AG08395 (cell line): ENCODE data around the gene CDC20.
A peak's percentile ranks its signal among the peaks of the same experiment; 100 is the strongest.
"Not testable (repeated sequence)": the region's sequence is repeated elsewhere in the genome, so short reads cannot be mapped to it uniquely, and the experiment has no call there.

Experiments
- DNase-seq: peaks from one replicate; pipeline ENCODE4 v3.0.0; 2012; ENCODE audit warnings: mixed read lengths, low spot score

Gene CDC20

GRCh38 chr1:43358121-43358745, 548 bp upstream of the CDC20 start:
- peak; percentile 24 for DNase-seq

GRCh38 chr1:43359696-43360095, 915 bp downstream of the CDC20 start:
- no peak for DNase-seq

GRCh38 chr1:43360616-43361015, 1.8 kb downstream of the CDC20 start:
- DNase-seq: no peak

GRCh38 chr1:43363283-43363934, 4.6 kb downstream of the CDC20 start:
- no peak for DNase-seq

- DNase-seq: no peak
Measured at GRCh38 chr1:43363935-43364525, 5.2 kb downstream of the CDC20 start.

- no peak for DNase-seq
Measured at GRCh38 chr1:43365678-43366077, 6.9 kb downstream of the CDC20 start.

DNA sequence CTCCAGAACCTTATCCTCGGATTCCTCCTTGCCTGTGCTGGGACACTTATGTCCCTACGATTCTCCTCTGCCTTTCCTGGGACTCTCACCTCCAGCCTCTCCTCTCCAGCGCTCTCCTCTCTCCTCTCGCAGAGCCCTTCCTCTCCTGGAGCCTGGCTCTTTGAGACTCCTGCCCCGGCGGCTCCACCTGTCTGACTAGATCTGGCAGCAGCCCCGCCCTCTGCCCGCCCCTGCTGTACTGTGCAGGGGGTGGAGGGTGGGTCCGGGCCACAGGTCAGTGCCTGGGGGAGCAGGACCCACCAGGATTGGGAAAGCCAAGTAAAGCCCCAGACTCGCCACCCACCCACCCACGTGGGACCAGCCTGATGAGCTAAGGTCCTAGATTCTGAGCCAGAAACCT, 7.4 kb downstream of the CDC20 start:
- DNase-seq: no peak

DNA sequence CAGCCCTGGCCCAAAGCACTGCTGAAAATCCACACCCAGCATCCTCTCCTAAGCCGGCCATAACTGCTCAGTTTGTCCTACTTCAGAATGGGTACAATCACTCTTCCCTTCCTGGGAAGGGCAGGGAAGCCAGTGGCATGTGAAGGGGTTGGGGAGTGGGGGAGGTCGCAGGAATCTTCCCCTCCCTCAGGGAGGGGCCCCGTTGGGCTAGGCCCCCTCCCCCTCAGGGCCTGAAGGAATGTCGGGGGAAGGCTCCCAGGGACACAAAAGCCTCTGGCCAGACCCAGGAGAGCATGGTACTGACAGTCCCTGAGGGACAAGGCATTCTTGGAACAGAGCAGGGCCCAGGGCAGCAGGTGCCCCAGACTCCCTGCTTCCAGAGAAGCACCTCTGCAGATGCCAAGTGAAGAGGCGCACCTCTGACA, 7.8 kb downstream of the CDC20 start:
- no peak for DNase-seq

DNA sequence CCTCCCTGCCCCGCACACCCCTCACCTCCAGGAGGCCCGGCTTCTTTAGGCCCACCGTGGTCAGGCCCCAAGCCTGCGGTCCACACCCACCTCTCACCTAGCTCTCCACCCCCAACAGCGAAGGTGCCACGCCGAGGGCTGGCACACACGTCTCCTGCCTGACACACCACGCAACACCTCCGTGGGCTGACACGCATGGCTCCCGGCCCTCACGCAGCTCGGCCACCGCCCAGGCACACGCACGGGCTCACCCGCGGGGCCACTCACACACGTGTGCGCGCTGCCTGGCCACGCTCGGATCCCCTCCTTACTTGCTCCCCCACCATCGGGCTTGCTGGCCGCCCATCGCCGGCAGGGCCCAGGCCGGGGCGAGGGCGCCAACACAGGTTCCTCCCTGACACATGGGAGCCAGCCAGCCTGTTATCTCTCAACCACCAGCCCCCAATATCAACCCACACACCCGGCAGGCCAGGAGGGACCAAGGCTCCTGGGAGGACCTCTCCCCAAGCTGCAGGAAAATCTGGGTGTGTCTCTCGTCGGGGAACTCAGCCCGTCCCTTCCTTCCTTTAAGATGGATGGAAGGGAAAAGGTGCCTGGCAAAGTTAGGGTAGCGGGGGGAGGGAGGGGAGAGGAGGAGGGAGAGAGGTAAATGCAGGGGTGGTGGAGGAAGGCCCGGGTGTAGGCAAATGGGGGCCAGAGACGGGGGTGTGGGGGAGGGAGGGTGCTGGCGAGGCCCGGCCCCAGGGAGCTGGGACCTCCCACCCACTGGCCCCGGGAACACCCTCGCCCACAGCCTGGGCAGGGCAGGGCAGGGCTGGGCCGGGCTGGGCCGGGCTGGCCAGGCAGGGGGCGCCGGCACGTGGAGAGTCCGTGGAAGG, 8.5 kb downstream of the CDC20 start:
- peak; percentile 65 for DNase-seq

GRCh38 chr1:43367904-43368645, 9.3 kb downstream of the CDC20 start, which contains the start of gene ELOVL1:
Gene ELOVL1, minus strand, starts transcription at chr1:43368011. Its CDS starts 2,402 bp downstream, at chr1:43365609.
- peak; percentile 97 for DNase-seq

GRCh38 chr1:43368646-43369020, 9.9 kb downstream of the CDC20 start:
- no peak for DNase-seq

DNA sequence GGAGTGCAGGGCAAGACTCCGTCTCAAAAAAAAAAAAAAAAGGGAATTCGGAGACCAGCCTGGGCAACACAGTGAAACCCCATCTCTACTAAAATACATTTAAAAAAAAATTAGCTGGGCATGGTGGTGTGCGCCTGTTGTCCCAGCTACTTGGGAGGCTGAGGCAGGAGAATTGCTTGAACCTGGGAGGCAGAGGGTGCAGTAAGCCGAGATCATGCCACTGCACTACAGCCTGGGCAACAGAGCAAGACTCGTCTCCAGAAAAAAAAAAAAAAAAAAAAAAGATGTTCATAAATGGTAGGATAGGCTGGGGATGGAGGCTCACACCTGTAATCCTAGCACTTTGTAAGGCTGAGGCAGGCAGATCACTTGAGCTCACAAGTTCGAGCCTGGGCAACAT, 11.0 kb downstream of the CDC20 start:
- DNase-seq: not testable (repeated sequence)

DNA sequence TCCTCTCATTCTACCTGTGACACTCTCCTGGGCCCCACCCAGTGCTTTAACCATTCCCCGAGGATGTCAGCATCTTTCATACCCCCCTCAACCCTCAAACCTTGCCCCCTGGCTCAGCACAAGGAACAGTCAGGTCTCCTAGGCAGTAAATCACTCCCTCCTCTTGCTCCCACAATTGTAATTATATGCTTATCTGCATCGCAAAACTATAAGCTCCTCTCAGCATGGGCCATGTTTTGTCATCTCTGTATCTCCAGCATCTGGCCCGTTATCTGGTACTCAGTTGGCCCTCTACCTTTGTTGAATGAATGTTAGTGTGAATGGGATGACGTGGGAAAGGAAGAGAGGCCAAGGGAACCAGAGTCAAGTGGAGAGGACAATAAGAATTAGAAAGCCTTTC, 11.8 kb downstream of the CDC20 start:
- no peak for DNase-seq

- no peak for DNase-seq
Measured at GRCh38 chr1:43372172-43372571, 13.4 kb downstream of the CDC20 start.

DNA sequence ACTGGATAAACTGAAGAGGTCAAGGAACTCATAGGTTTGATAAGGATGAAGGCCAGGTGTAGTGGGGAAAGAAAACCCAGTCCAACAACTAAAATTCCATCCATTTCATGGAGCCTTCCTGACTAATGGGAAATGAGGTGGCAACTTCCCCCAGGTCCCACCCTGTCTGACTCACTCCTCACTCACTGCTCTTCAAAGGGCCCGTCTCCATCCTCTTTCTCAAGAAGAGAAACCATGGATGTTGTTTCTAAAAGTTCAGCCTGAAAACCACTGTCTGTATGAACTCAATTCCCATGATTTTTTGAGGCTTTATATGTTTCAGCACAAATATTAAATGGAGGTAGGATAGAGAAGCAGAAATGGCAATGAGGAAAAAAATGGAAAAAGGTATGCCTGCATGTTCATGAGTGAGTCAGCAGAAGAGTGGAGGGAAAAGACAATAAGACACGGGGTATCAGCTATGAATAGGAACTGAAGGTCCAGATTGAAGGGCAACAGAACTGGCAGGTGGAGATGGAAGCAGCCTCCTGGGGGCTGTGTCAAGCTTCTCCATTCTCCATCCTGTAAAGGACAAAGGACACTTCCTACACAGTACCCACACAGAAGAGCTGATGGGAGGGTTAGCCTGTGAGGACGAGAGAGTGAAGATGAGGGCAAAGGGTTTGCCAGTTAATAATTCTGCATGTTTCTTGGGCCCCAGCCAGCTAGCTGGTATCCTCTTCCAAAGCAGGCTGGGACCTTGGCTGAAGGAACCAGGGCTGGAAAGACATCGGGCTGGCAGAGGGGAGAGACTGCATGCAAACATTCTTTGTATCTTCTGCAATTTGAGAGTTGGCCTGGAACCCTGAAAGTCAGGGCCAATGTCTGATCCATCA, 14.5 kb downstream of the CDC20 start:
- DNase-seq: peak; percentile 82

GRCh38 chr1:43376723-43377235, 18.0 kb downstream of the CDC20 start:
- DNase-seq: no peak

DNA sequence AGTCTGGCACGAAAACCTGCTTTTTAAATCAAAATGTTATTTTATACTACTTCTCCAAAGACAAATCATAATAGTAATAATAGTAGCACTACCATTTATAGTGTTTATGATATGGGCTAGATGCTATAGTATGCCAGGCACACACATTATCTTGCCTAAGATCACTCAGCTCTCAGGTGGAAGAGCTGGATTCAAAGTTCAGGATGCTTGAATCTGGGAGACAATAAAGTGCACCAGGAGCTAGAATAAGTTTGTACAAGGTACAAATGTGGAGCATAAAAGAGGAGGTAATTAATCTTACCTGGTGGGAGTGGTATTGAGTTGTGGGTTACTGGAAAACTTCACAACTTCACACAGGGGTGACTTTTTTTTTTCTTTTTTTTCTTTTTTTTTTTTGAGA, 19.1 kb downstream of the CDC20 start:
- DNase-seq: no peak

DNA sequence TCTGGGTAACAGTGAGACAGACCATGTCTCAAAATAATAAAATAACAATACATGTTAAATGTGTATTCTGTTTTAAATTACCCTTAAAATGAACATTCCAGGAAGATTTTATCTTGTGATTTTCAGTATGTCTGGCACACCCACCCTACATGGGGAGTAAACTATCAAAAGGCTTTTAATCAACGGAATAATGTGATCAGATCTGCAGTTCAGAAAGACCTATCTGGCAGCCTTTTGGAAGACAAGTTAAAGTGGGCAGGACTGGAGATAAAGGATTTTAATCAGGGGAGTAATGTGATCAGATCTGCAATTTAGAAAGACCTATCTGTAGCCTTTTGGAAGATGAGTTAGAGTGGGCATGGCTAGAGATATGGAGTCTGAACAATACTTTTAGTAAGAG, 20.7 kb downstream of the CDC20 start:
- DNase-seq: no peak

GRCh38 chr1:43381612-43382011, 22.8 kb downstream of the CDC20 start:
- DNase-seq: no peak

GRCh38 chr1:43382027-43382779, 23.4 kb downstream of the CDC20 start:
- no peak for DNase-seq
